PC-3 (cell line): ENCODE results near the gene EGFLAM. TPM values are rescaled to one million over a fixed set of nuclear protein-coding genes. Genes with fewer than 3 reads are reported as not detected.

Source experiments
- ATAC-seq: fragments of 200-7000 bp; cut with Tn5 transposase; 2 replicates; pipeline ENCODE4 v1.9.1; 2020; ENCODE audit warnings: mild to moderate bottlenecking, moderate library complexity
- BruUV-seq: library from RNA; stranded (reverse); fragments of 400-500 nt; replicated peaks from 2 replicates; lab custom pipeline; 2021; lab: Mats Ljungman, UMichigan
- CTCF ChIA-PET: fragments of 300-600 bp; sonication (Branson Sonifier 250); formaldehyde crosslinking; loops from one replicate; lab custom pipeline; 2022; ENCODE audit warnings: antibody characterized with exemption; lab: Charles Lee
- POLR2A ChIA-PET: fragments of 300-600 bp; sonication (Branson Sonifier 250); formaldehyde crosslinking; loops from one replicate; lab custom pipeline; 2022; ENCODE audit warnings: antibody characterized with exemption; ENCODE audit not compliant: unreplicated experiment; lab: Charles Lee
- DNase-seq: peaks from one replicate; pipeline ENCODE4 v3.0.0-alpha.2; 2015
- H2AFZ ChIP-seq: fragments of 300-600 bp; sonication (generic); 2 replicates; pipeline ENCODE4 v1.6.0; 2016; ENCODE audit warnings: antibody characterized with exemption, low read length
- H3F3A ChIP-seq: fragments of 300-600 bp; sonication (generic); one replicate; pipeline ENCODE4 v1.6.0; 2017; ENCODE audit warnings: antibody characterized with exemption, low read length, control low read depth, mild to moderate bottlenecking; ENCODE audit not compliant: unreplicated experiment
- H3K27ac ChIP-seq: fragments of 300-600 bp; sonication (generic); 2 replicates; pipeline ENCODE4 v1.5.1; 2016; ENCODE audit warnings: mild to moderate bottlenecking, low read length
- H3K27me3 ChIP-seq: fragments of 300-600 bp; sonication (generic); 2 replicates; pipeline ENCODE4 v1.6.1; 2016; ENCODE audit warnings: low read length, mixed read lengths
- H3K36me3 ChIP-seq: fragments of 300-600 bp; sonication (generic); 2 replicates; pipeline ENCODE4 v1.6.1; 2016; ENCODE audit warnings: low read depth, mixed run types, low read length, mixed read lengths
- H3K4me1 ChIP-seq: fragments of 300-600 bp; sonication (generic); 2 replicates; pipeline ENCODE4 v1.5.1; 2016; ENCODE audit warnings: low read length; ENCODE audit not compliant: insufficient read depth
- H3K4me2 ChIP-seq: fragments of 300-600 bp; sonication (generic); 2 replicates; pipeline ENCODE4 v1.6.0; 2016; ENCODE audit warnings: low read length
- H3K4me3 ChIP-seq: fragments of 300-600 bp; sonication (generic); 2 replicates; pipeline ENCODE4 v1.5.1; 2016; ENCODE audit warnings: mild to moderate bottlenecking, low read length, mixed read lengths
- H3K79me2 ChIP-seq: fragments of 300-600 bp; sonication (generic); 2 replicates; pipeline ENCODE4 v1.6.1; 2017; ENCODE audit warnings: low read length, mixed read lengths
- H3K9ac ChIP-seq: fragments of 300-600 bp; sonication (generic); 2 replicates; pipeline ENCODE4 v1.6.0; 2016; ENCODE audit warnings: mild to moderate bottlenecking, low read length
- H3K9me2 ChIP-seq: fragments of 300-600 bp; sonication (generic); replicated peaks from 2 replicates; pipeline ENCODE4 v1.6.1; 2016; ENCODE audit warnings: mixed run types, low read length, mixed read lengths
- H3K9me3 ChIP-seq: fragments of 300-600 bp; sonication (generic); 2 replicates; pipeline ENCODE4 v1.6.1; 2016; ENCODE audit warnings: low read length, mixed read lengths
- H4K20me1 ChIP-seq: fragments of 300-600 bp; sonication (generic); 2 replicates; pipeline ENCODE4 v1.6.1; 2016; ENCODE audit warnings: low read length, mixed read lengths
- CTCF ChIP-seq: fragments of 300-600 bp; sonication (generic); conservative IDR thresholded peaks from 2 replicates; pipeline ENCODE4 v1.5.1; 2017; ENCODE audit warnings: antibody characterized with exemption, low read depth, mild to moderate bottlenecking, low read length
- EZH2 ChIP-seq: fragments of 300-600 bp; sonication (generic); IDR thresholded peaks from one replicate; pipeline ENCODE4 v1.6.1; 2017; ENCODE audit warnings: antibody characterized with exemption, mild to moderate bottlenecking, low read length; ENCODE audit not compliant: unreplicated experiment
- EZH2phosphoT487 ChIP-seq: fragments of 300-600 bp; sonication (generic); IDR thresholded peaks from 2 replicates; pipeline ENCODE4 v1.6.1; 2018; ENCODE audit warnings: mild to moderate bottlenecking, antibody characterized with exemption, low read length, borderline replicate concordance
- intact Hi-C: fragments of 100-400 bp; cut with micrococcal nuclease; formaldehyde crosslinking; loops from 2 replicates; pipeline ENCODE4 v1.9.0; 2023
- total RNA-seq: library from RNA; depleted of rRNA; stranded (reverse); fragments of >200 nt; gene quantifications from 2 replicates; pipeline ENCODE4 v1.2.3, GENCODE V29; 2014

The EGFLAM gene
- total RNA-seq, 1 experiment from 2014 or later = not detected

- no peaks in the 10 kb centered on the region for H3K36me3 ChIP-seq
- no peak for TF ChIP-seq EZH2phosphoT487
- TF ChIP-seq EZH2 = no peak
- H3K9me3 ChIP-seq = no peaks in the 10 kb centered on the region
- H3K27ac ChIP-seq = no peak overlapping the region
- H3F3A ChIP-seq = no peaks in the 10 kb centered on the region
- H3K79me2 ChIP-seq = no peaks in the 10 kb centered on the region
- BruUV-seq = no TSS peak
- H3K4me2 ChIP-seq = no peak overlapping the region
- no peak for DNase-seq
- no peak for ATAC-seq
- ChIA-PET POLR2A (no interaction called here), CTCF (no interaction called here)
- H2AFZ ChIP-seq = no peak overlapping the region
- peaks cover 35% of the 10 kb centered on the region for H3K27me3 ChIP-seq
- no peak overlapping the region for H3K9ac ChIP-seq
- intact Hi-C loops = no loop called here
- no peaks in the 10 kb centered on the region for H3K9me2 ChIP-seq
- no peaks in the 10 kb centered on the region for H4K20me1 ChIP-seq
- H3K4me3 ChIP-seq = no peak overlapping the region
- peaks cover 12% of the 10 kb centered on the region for H3K4me1 ChIP-seq
These were observed 109.1 kb downstream of the EGFLAM start for GRCh38 chr5:38367410-38367809.

GRCh38 chr5:38367966-38368365, 109.6 kb downstream of the EGFLAM start:
- Histone ChIP-seq H3K9ac (no peak overlapping the region), H3K9me3 (no peaks in the 10 kb centered on the region), H3K4me3 (no peak overlapping the region), H3K36me3 (no peaks in the 10 kb centered on the region), H2AFZ (no peak overlapping the region), H3K9me2 (no peaks in the 10 kb centered on the region), H3K27ac (no peak overlapping the region), H3K79me2 (no peaks in the 10 kb centered on the region), H3K27me3 (peaks cover 29% of the 10 kb centered on the region), H3F3A (no peaks in the 10 kb centered on the region), H3K4me2 (no peak overlapping the region), H3K4me1 (peaks cover 12% of the 10 kb centered on the region), H4K20me1 (no peaks in the 10 kb centered on the region)
- ChIA-PET POLR2A (no interaction called here), CTCF (interaction anchor here (0.7 kb wide), 1 partner anchor 96 kb away, joined by 3 read pairs; no protein-coding TSS in a partner anchor)
- DNase-seq (no peak), ATAC-seq (no peak)
- intact Hi-C loops = no loop called here
- BruUV-seq = no TSS peak
- TF ChIP-seq CTCF (no peak), EZH2 (no peak), EZH2phosphoT487 (no peak)

GRCh38 chr5:38369692-38370091, 111.3 kb downstream of the EGFLAM start:
- H3F3A ChIP-seq = no peaks in the 10 kb centered on the region
- H2AFZ ChIP-seq = no peak overlapping the region
- no peak overlapping the region for H3K9ac ChIP-seq
- intact Hi-C loops = loop anchor here (1.0 kb wide), 1 partner anchor 11 kb away; no protein-coding TSS in a partner anchor
- CTCF ChIA-PET = no interaction called here
- ATAC-seq (peak; percentile 92), DNase-seq (peak; percentile 70)
- POLR2A ChIA-PET = no interaction called here
- no peak overlapping the region for H3K27ac ChIP-seq
- no TSS peak for BruUV-seq
- no peaks in the 10 kb centered on the region for H3K9me3 ChIP-seq
- peaks cover 28% of the 10 kb centered on the region for H3K27me3 ChIP-seq
- H3K4me2 ChIP-seq = no peak overlapping the region
- TF ChIP-seq EZH2 (no peak), EZH2phosphoT487 (no peak), CTCF (no peak)
- no peaks in the 10 kb centered on the region for H3K79me2 ChIP-seq
- H4K20me1 ChIP-seq = no peaks in the 10 kb centered on the region
- H3K4me3 ChIP-seq = no peak overlapping the region
- no peaks in the 10 kb centered on the region for H3K36me3 ChIP-seq
- H3K9me2 ChIP-seq = no peaks in the 10 kb centered on the region
- H3K4me1 ChIP-seq = peaks cover 12% of the 10 kb centered on the region
